Right atrium auricular region (tissue), 2 donors: ENCODE results near the gene GALNT7. TPM values are rescaled to one million over a fixed set of nuclear protein-coding genes. Genes with fewer than 3 reads are reported as not detected.
"Not testable (repeated sequence)": the region's sequence is repeated elsewhere in the genome, so short reads cannot be mapped to it uniquely, and the experiment has no call there.

ENCODE experiments used
- DNase-seq: peaks from one replicate; pipeline ENCODE4 v3.0.0-alpha.2; 2019; ENCODE audit warnings: low spot score
- H3K27ac ChIP-seq, 2 donors: fragments of 200-600 bp; sonication (generic); 1 replicate in 1 of 2; 2 replicates in 1 of 2; pipeline ENCODE4 v1.5.1; 2016 to 2019
- H3K27me3 ChIP-seq, 2 donors: fragments of 200-600 bp; sonication (generic); one replicate each; pipeline versions ENCODE4 v1.5.1 to v1.6.0; 2017 to 2019
- H3K36me3 ChIP-seq: fragments of 200-600 bp; sonication (generic); one replicate; pipeline ENCODE4 v1.5.1; 2016
- H3K4me1 ChIP-seq, 2 donors: fragments of 200-600 bp; sonication (generic); one replicate each; pipeline versions ENCODE4 v1.5.1 to v1.6.0; 2017 to 2019
- H3K4me3 ChIP-seq, 2 donors: fragments of 200-600 bp; sonication (generic); 1 replicate in 1 of 2; 2 replicates in 1 of 2; pipeline ENCODE4 v1.5.1; 2017 to 2019; ENCODE audit warnings: mild to moderate bottlenecking in 1 of 2, moderate library complexity in 1 of 2
- H3K9me3 ChIP-seq, 2 donors: fragments of 200-600 bp; sonication (generic); one replicate each; pipeline ENCODE4 v1.5.1; 2019
- total RNA-seq, 2 donors: library from RNA; depleted of rRNA; stranded (reverse); fragments of >200 nt; gene quantifications; one replicate each; pipeline ENCODE4 v1.1.0, GENCODE V29; 2016
- TF ChIP-seq, protein P1 (sequence below), 2 donors: fragments of 200-600 bp; sonication (generic); IDR thresholded peaks; one replicate each; pipeline ENCODE4 v1.5.1; 2019; ENCODE audit warnings: antibody characterized with exemption in 2 of 2

The GALNT7 gene, protein sequence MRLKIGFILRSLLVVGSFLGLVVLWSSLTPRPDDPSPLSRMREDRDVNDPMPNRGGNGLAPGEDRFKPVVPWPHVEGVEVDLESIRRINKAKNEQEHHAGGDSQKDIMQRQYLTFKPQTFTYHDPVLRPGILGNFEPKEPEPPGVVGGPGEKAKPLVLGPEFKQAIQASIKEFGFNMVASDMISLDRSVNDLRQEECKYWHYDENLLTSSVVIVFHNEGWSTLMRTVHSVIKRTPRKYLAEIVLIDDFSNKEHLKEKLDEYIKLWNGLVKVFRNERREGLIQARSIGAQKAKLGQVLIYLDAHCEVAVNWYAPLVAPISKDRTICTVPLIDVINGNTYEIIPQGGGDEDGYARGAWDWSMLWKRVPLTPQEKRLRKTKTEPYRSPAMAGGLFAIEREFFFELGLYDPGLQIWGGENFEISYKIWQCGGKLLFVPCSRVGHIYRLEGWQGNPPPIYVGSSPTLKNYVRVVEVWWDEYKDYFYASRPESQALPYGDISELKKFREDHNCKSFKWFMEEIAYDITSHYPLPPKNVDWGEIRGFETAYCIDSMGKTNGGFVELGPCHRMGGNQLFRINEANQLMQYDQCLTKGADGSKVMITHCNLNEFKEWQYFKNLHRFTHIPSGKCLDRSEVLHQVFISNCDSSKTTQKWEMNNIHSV
- total RNA-seq: 1 to 10 TPM; 5.4 to 6.5 TPM

DNA sequence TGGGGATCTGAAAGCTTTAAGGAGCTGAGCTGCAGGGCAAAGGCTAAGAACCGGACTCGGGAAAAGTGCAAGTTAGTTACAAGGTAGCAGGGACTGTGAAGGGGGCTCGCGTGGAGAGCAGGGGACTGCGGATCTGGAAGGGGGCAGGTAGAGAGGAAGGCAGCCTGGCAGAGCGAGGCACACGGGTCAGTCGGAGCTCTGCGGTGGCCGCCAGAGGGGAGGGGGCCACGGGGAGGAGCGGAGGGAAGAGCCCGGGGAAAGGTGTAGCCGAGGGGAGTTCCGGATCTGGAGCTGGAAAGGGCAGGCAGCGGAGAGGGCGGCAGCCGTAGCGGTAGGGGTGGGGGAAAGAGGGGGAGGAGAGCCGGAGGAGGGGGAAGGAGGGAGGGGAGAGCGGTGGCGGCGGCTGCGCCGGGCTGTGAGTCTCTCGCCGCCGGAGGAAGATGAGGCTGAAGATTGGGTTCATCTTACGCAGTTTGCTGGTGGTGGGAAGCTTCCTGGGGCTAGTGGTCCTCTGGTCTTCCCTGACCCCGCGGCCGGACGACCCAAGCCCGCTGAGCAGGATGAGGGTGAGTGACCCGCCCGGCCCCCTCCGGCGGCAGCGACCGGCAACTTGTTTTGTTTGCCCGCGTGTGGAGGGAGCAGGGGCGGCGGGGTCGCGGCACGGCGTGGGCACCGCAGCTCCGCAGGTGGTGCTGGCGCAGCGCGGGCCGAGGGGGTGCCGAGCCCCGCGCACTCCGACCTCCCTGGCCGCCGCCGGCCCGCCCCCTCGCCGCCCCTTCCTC is at the start of gene GALNT7:
Gene GALNT7, plus strand, starts transcription at position 416 of the 782 bp plus-strand sequence. Its CDS starts 25 bp downstream, at position 441.
- Histone ChIP-seq H3K27me3 (no peaks in the 10 kb centered on the region), H3K36me3 (no peaks in the 10 kb centered on the region), H3K27ac (peak within 1 kb of the TSS; percentile 94 to 97), H3K4me1 (peaks cover 0 to 4% of the 10 kb centered on the region in 2 donors), H3K9me3 (no peaks in the 10 kb centered on the region), H3K4me3 (peak within 1 kb of the TSS; percentile 87 to 95)
- TF ChIP-seq, protein P1, sequence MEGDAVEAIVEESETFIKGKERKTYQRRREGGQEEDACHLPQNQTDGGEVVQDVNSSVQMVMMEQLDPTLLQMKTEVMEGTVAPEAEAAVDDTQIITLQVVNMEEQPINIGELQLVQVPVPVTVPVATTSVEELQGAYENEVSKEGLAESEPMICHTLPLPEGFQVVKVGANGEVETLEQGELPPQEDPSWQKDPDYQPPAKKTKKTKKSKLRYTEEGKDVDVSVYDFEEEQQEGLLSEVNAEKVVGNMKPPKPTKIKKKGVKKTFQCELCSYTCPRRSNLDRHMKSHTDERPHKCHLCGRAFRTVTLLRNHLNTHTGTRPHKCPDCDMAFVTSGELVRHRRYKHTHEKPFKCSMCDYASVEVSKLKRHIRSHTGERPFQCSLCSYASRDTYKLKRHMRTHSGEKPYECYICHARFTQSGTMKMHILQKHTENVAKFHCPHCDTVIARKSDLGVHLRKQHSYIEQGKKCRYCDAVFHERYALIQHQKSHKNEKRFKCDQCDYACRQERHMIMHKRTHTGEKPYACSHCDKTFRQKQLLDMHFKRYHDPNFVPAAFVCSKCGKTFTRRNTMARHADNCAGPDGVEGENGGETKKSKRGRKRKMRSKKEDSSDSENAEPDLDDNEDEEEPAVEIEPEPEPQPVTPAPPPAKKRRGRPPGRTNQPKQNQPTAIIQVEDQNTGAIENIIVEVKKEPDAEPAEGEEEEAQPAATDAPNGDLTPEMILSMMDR (IDR thresholded peaks at IDR 0.05): no peak
- peak; percentile 68 for DNase-seq

DNA sequence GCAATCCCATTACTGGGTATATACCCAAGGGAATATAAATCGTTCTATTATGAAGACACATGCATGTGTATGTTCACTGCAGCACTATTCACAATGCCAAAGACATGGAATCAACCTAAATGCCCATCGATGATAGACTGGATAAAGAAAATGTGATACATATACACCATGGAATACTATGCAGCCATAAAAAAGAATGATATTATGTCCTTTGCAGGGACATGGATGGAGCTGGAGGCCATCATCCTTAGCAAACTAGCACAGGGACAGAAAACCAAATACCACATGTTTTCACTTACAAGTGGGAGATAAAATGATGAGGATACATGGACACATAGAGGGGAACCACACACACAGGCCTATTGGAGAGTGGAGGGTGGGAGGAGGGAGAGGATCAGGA is 49.8 kb upstream of the GALNT7 start:
- not testable (repeated sequence) for H3K36me3 ChIP-seq, H3K9me3 ChIP-seq, H3K4me3 ChIP-seq, DNase-seq, H3K27ac ChIP-seq, H3K4me1 ChIP-seq, H3K27me3 ChIP-seq

DNA sequence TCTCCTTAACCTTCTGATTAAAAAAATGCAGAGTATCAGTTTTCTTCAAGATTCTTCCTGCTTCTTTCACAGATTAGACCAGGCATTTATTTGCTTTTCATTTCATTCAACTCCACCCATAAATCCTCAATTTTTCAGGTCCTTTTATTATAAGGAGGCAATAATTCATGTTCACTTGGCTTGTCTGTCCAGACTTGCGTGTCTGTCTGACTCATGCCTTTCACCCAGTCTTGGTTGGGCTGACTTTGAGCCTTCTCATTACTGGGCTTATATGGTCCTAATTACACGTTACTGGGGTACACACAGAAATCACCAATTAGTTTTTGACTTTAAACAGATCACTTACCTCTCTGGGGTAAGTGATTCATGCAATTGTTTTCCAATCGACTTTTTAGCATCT is 48.8 kb upstream of the GALNT7 start:
- Histone ChIP-seq H3K27ac (no peak overlapping the region), H3K27me3 (no peaks in the 10 kb centered on the region), H3K4me3 (no peak overlapping the region), H3K4me1 (peaks cover 0 to 6% of the 10 kb centered on the region in 2 donors), H3K36me3 (no peaks in the 10 kb centered on the region), H3K9me3 (no peaks in the 10 kb centered on the region)
- TF ChIP-seq, protein P1 (IDR thresholded peaks at IDR 0.05): no peak
- no peak for DNase-seq

DNA sequence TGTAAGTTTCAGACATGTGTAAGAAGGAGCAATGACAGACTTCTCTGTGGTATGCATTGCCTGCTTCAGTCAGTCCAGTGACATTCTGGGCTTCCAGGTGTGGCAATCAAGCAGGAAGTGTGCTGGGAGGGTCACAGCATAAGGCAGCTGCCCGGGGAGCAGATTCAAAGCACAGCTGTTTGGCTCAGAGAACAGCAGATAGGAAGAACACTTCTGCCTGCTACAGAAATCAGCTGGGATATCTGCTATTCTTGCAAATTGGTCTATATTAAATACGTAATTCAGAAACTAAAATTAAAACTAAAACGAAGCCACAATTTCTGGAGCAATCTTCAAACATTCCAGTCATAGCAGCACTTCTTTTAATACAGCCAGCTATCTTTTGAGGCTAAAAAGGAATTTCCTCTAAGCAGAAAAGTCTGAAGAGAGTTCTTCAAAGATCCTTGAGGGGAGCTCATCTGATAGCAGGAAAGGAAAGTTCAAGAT is 47.5 kb upstream of the GALNT7 start:
- no peaks in the 10 kb centered on the region for H3K9me3 ChIP-seq

DNA sequence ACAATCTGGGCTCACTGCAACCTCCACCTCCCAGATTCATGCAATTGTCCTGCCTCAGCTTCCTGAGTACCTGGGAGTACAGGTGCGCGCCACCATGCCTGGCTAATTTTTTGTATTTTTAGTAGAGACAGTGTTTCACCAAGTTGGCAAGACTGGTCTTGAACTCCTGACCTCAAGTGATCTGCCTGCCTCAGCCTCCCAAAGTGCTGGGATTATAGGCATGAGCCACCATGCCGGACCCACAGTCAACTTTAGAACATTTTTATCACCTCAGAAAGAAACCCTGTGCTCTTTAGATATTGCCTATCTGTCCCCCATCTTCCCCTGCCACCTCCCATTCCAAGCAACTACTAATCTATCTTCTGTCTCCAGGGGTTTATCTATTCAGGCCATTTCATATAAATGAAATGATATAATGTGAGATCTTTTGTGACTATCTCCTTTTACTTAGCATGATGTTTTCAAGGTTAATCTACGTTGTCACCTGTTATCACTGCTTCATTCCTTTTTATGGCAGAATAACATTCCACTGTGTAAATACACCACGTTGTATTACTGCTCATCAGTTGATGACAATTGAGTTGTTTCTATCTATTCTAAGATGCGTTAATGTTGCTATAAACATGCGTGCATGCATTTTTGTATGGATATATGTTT is 44.3 kb upstream of the GALNT7 start:
- H3K27ac ChIP-seq: no peak overlapping the region
- H3K27me3 ChIP-seq: no peaks in the 10 kb centered on the region
- no peak overlapping the region for H3K4me3 ChIP-seq
- H3K9me3 ChIP-seq: no peaks in the 10 kb centered on the region
- peaks cover 0 to 6% of the 10 kb centered on the region in 2 donors for H3K4me1 ChIP-seq
- DNase-seq: no peak
- TF ChIP-seq, protein P1 (IDR thresholded peaks at IDR 0.05): no peak
- H3K36me3 ChIP-seq: no peaks in the 10 kb centered on the region

More for the DNA sequence above, 47.5 kb upstream of the GALNT7 start:
- no peak for DNase-seq
- H3K4me3 ChIP-seq: no peak overlapping the region
- peaks cover 0 to 6% of the 10 kb centered on the region in 2 donors for H3K4me1 ChIP-seq
- no peak overlapping the region for H3K27ac ChIP-seq
- H3K36me3 ChIP-seq: no peaks in the 10 kb centered on the region
- H3K27me3 ChIP-seq: no peaks in the 10 kb centered on the region
- TF ChIP-seq, protein P1 (IDR thresholded peaks at IDR 0.05): no peak
